Keratinocyte (primary cell): ENCODE data around the gene ENO4. TPM values are rescaled to one million over a fixed set of nuclear protein-coding genes. Genes with fewer than 3 reads are reported as not detected.

ENCODE experiments used
- DNase-seq: peaks from one replicate; pipeline ENCODE4 v3.0.0-alpha.2; 2011; ENCODE audit warnings: low read depth, missing footprints, low spot score
- FAIRE-seq: peaks from 2 replicates; lab custom pipeline; 2011; peaks lifted over from hg19 to GRCh38; lab: Jason Lieb, UNC
- H2AFZ ChIP-seq: 2 replicates; pipeline ENCODE4 v1.6.0; 2012; ENCODE audit warnings: low read length, control low read depth, inconsistent platforms; ENCODE audit not compliant: control insufficient read depth
- H3K27ac ChIP-seq: 2 replicates; pipeline ENCODE4 v1.5.1; 2011; ENCODE audit warnings: low read length; ENCODE audit not compliant: control insufficient read depth, insufficient read depth
- H3K27me3 ChIP-seq: 3 replicates; pipeline ENCODE4 v1.6.0; 2011; ENCODE audit warnings: low read length; ENCODE audit not compliant: control insufficient read depth, insufficient read depth; ENCODE audit errors: extremely low read depth
- H3K36me3 ChIP-seq, 2 experiments: 2 replicates in 1 of 2; 3 replicates in 1 of 2; pipeline ENCODE4 v1.5.1; 2011; ENCODE audit warnings: low read length in 2 of 2, mild to moderate bottlenecking in 1 of 2; ENCODE audit not compliant: control insufficient read depth in 2 of 2, insufficient read depth in 2 of 2; ENCODE audit errors: extremely low read depth in 1 of 2
- H3K4me1 ChIP-seq: 3 replicates; pipeline ENCODE4 v1.5.1; 2011; ENCODE audit warnings: low read length; ENCODE audit not compliant: control insufficient read depth, insufficient read depth; ENCODE audit errors: extremely low read depth
- H3K4me2 ChIP-seq: 3 replicates; pipeline ENCODE4 v1.6.0; 2011; ENCODE audit warnings: low read depth, low read length; ENCODE audit not compliant: control insufficient read depth, insufficient read depth; ENCODE audit errors: extremely low read depth
- H3K4me3 ChIP-seq, 3 experiments: fragments of 200-600 bp in 1 of 3; sonication (generic) in 1 of 3; 2 replicates in 2 of 3; 3 replicates in 1 of 3; pipeline ENCODE4 v1.5.1; 2011 to 2016; ENCODE audit warnings: low read length in 3 of 3, mild to moderate bottlenecking in 3 of 3, control low read depth in 2 of 3, inconsistent platforms in 1 of 3, low read depth in 1 of 3, mixed read lengths in 1 of 3, mixed run types in 1 of 3, moderate library complexity in 1 of 3; ENCODE audit not compliant: control insufficient read depth in 2 of 3, insufficient read depth in 2 of 3; ENCODE audit errors: extremely low read depth in 1 of 3
- H3K79me2 ChIP-seq: 2 replicates; pipeline ENCODE4 v1.6.0; 2012; ENCODE audit warnings: low read length; ENCODE audit not compliant: control insufficient read depth, insufficient read depth
- H3K9ac ChIP-seq: 3 replicates; pipeline ENCODE4 v1.6.0; 2011; ENCODE audit warnings: low read length; ENCODE audit not compliant: control insufficient read depth, insufficient read depth; ENCODE audit errors: extremely low read depth
- H3K9me1 ChIP-seq: 3 replicates; pipeline ENCODE4 v1.6.0; 2011; ENCODE audit warnings: low read length; ENCODE audit not compliant: control insufficient read depth, insufficient read depth; ENCODE audit errors: extremely low read depth
- H3K9me3 ChIP-seq: 2 replicates; pipeline ENCODE4 v1.5.1; 2012; ENCODE audit warnings: low read depth, low read length; ENCODE audit not compliant: control insufficient read depth
- H4K20me1 ChIP-seq: 3 replicates; pipeline ENCODE4 v1.6.0; 2011; ENCODE audit warnings: low read length; ENCODE audit not compliant: control insufficient read depth, insufficient read depth; ENCODE audit errors: extremely low read depth
- EZH2 ChIP-seq: IDR thresholded peaks from one replicate; pipeline ENCODE4 v1.6.1; 2012; ENCODE audit warnings: inconsistent platforms, mild to moderate bottlenecking, low read length, moderate library complexity
- dilution Hi-C: fragments of 300-500 bp; cut with MboI; formaldehyde crosslinking; loops from one replicate; pipeline ENCODE4 v1.7.0; 2020; ENCODE audit warnings: low sequenced_read_pairs; ENCODE audit not compliant: extremely low pct_ligation_motif_present
- polyA plus RNA-seq, 5 experiments: library from polyadenylated mRNA; depleted of rRNA in 3 of 5; stranded (reverse) in 3 of 5; stranded (forward) in 1 of 5; unstranded in 1 of 5; fragments of >200 nt; gene quantifications; 1 replicate in 1 of 5; 2 replicates in 3 of 5; 3 replicates in 1 of 5; pipeline versions ENCODE4 v1.2.1 to v1.2.3, GENCODE V29; 2011 to 2012; ENCODE audit warnings: missing spikeins in 2 of 5, low read depth in 1 of 5, low replicate concordance in 1 of 5
- TF ChIP-seq, protein P1 (sequence below), 3 experiments: IDR thresholded peaks in 1 of 3; conservative IDR thresholded peaks in 1 of 3; optimal IDR thresholded peaks in 1 of 3; 2 replicates in 2 of 3; 3 replicates in 1 of 3; pipeline versions ENCODE3 to v1.5.1; 2011; ENCODE audit warnings: low read length in 3 of 3, mild to moderate bottlenecking in 3 of 3, moderate library complexity in 2 of 3, control low read depth in 1 of 3, inconsistent platforms in 1 of 3; ENCODE audit not compliant: insufficient read depth in 2 of 3; ENCODE audit errors: extremely low read depth in 1 of 3

ENO4 gene
- polyA plus RNA-seq, 1 donor (not counting 4 experiments of a cell fraction or from before 2014, with no cell fraction given): 0.35 TPM

DNA sequence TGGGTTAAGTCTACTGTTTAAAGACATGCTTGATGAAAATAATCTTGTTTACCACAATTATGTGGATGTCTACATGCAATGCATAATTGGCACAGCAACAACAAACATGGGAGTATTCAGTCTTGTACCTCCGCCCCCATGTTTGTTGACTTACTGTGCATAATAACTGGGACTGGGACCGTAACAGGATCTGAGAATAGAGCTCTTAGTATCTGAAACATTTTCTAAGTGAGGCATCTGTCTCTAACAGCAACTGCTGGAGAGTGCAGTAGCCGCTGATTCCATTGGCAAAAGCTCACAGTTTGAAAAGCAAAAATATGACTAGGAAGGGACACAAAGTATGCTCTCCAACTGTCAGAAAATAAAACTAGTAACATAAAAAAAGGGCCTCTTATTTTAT, 61.6 kb downstream of the ENO4 start:
- Histone ChIP-seq H2AFZ (no peak overlapping the region), H3K4me2 (no peak overlapping the region), H3K9me1 (no peaks in the 10 kb centered on the region), H3K36me3 (peaks cover 3 to 15% of the 10 kb centered on the region in 2 experiments), H3K4me1 (no peaks in the 10 kb centered on the region), H3K9ac (no peak overlapping the region), H3K4me3 (no peak overlapping the region), H3K9me3 (no peaks in the 10 kb centered on the region), H3K79me2 (no peaks in the 10 kb centered on the region), H4K20me1 (no peaks in the 10 kb centered on the region), H3K27ac (no peak overlapping the region), H3K27me3 (no peaks in the 10 kb centered on the region)
- DNase-seq: no peak
- FAIRE-seq: no peak
- TF ChIP-seq, protein P1, sequence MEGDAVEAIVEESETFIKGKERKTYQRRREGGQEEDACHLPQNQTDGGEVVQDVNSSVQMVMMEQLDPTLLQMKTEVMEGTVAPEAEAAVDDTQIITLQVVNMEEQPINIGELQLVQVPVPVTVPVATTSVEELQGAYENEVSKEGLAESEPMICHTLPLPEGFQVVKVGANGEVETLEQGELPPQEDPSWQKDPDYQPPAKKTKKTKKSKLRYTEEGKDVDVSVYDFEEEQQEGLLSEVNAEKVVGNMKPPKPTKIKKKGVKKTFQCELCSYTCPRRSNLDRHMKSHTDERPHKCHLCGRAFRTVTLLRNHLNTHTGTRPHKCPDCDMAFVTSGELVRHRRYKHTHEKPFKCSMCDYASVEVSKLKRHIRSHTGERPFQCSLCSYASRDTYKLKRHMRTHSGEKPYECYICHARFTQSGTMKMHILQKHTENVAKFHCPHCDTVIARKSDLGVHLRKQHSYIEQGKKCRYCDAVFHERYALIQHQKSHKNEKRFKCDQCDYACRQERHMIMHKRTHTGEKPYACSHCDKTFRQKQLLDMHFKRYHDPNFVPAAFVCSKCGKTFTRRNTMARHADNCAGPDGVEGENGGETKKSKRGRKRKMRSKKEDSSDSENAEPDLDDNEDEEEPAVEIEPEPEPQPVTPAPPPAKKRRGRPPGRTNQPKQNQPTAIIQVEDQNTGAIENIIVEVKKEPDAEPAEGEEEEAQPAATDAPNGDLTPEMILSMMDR (optimal IDR thresholded peaks at IDR 0.05 in 1 of 3, IDR thresholded peaks at IDR 0.05 in 1 of 3, conservative IDR thresholded peaks at IDR 0.05 in 1 of 3; ENCODE audit: extremely low read depth in 1 of 3, insufficient read depth in 2 of 3, low read length in 3 of 3): no peak
- no peak for TF ChIP-seq EZH2
- dilution Hi-C loops: no loop called here

DNA sequence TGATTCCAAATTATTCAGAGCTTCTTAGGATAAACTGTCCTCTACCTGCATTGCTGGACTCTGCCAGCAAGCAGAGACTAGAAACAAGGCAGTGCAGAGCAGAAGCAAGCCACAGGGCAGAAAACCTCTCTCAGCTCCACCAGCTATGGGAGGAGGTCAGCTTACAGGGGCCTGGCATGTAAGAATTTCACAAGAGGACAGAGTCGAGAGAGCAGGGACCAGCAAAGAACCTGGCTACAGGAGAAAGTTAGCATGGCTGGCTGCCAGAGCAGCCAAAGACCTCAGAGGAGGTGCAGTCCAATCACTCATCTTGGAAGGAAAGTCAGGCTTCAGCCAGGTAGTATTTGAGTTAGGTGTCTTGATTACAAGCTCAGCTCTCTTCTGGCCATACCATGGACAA, 62.9 kb downstream of the ENO4 start:
- DNase-seq (no peak), FAIRE-seq (no peak)
- Histone ChIP-seq H2AFZ (no peak overlapping the region), H3K79me2 (no peaks in the 10 kb centered on the region), H4K20me1 (no peaks in the 10 kb centered on the region), H3K9ac (no peak overlapping the region), H3K27me3 (no peaks in the 10 kb centered on the region), H3K9me1 (no peaks in the 10 kb centered on the region), H3K4me1 (no peaks in the 10 kb centered on the region), H3K36me3 (peaks cover 3 to 11% of the 10 kb centered on the region in 2 experiments), H3K4me3 (no peak overlapping the region), H3K27ac (no peak overlapping the region), H3K4me2 (no peak overlapping the region), H3K9me3 (no peaks in the 10 kb centered on the region)
- TF ChIP-seq EZH2: no peak
- TF ChIP-seq, protein P1 (optimal IDR thresholded peaks at IDR 0.05 in 1 of 3, IDR thresholded peaks at IDR 0.05 in 1 of 3, conservative IDR thresholded peaks at IDR 0.05 in 1 of 3; ENCODE audit: extremely low read depth in 1 of 3, insufficient read depth in 2 of 3, low read length in 3 of 3): no peak
- dilution Hi-C loops: no loop called here
